Ovary (tissue), 9 donors: ENCODE measurements around the gene PRDM4. TPM values are rescaled to one million over a fixed set of nuclear protein-coding genes. Genes with fewer than 3 reads are reported as not detected.

Experiments
- DNase-seq, 5 donors: peaks; one replicate each; pipeline ENCODE4 v3.0.0-alpha.2; 2019 to 2020
- H3K27ac ChIP-seq, 2 donors: fragments of 200-600 bp; one replicate each; pipeline versions ENCODE4 v1.5.1 to v1.8.0; 2019 to 2022
- H3K27me3 ChIP-seq: fragments of 200-600 bp; one replicate; pipeline ENCODE4 v1.8.0; 2022
- H3K36me3 ChIP-seq: fragments of 200-600 bp; sonication (generic); one replicate; pipeline ENCODE4 v1.5.1; 2019
- H3K4me1 ChIP-seq: one replicate; pipeline ENCODE4 v1.8.1; 2013; ENCODE audit warnings: mild to moderate bottlenecking, moderate library complexity; ENCODE audit not compliant: insufficient read depth
- H3K4me3 ChIP-seq: fragments of 200-600 bp; sonication (generic); one replicate; pipeline ENCODE4 v1.5.1; 2017
- H3K9me3 ChIP-seq, 2 donors: fragments of 200-600 bp in 1 of 2; sonication (generic) in 1 of 2; one replicate each; pipeline versions ENCODE4 v1.5.1 to v1.8.1; 2013 to 2019; ENCODE audit warnings: mild to moderate bottlenecking in 1 of 2, moderate library complexity in 1 of 2
- CTCF ChIP-seq, 3 donors: fragments of 450-650 bp in 2 of 3; fragments of 200-600 bp in 1 of 3; IDR thresholded peaks; one replicate each; pipeline versions ENCODE4 v1.5.1 to v1.8.0; 2016 to 2022; ENCODE audit warnings: antibody characterized with exemption in 3 of 3, mild to moderate bottlenecking in 1 of 3
- EP300 ChIP-seq: sonication (generic); formaldehyde crosslinking; IDR thresholded peaks from one replicate; pipeline ENCODE4 v1.6.1; 2017; ENCODE audit warnings: antibody characterized with exemption
- POLR2A ChIP-seq: fragments of 450-650 bp; IDR thresholded peaks from one replicate; pipeline ENCODE4 v1.6.1; 2017; ENCODE audit warnings: antibody characterized with exemption, mild to moderate bottlenecking, moderate library complexity
- whole genome bisulfite sequencing, 3 donors: extraction: QIAGEN DNeasy Blood & Tissue Kit in 1 of 3; methylation state at CpG; one replicate each; pipeline versions ENCODE4 v1.1.5 to v1.1.7; 2013 to 2017; 5-methylcytosine and 5-hydroxymethylcytosine counted together
- intact Hi-C, 4 donors: fragments of 100-400 bp; cut with DNase I; formaldehyde crosslinking; loops; one replicate each; pipeline versions ENCODE4 v1.11.0 to v1.15.1; 2022 to 2023
- polyA plus RNA-seq, 2 donors: library from polyadenylated mRNA; stranded (reverse); fragments of 200-250 nt in 1 of 2; fragments of 350-450 nt in 1 of 2; fragmentation: Illumina TruSeq in 1 of 2; extraction: RNeasy Lipid Tissue Mini Kit (QIAGEN cat#74804) in 1 of 2; gene quantifications; one replicate each; pipeline ENCODE4 v1.2.3, GENCODE V29; 2013 to 2014
- total RNA-seq, 7 donors: library from RNA; depleted of rRNA in 2 of 7; stranded (reverse); fragments of >200 nt in 2 of 7; fragmentation: NEBNext Ultra II Directional in 3 of 7; extraction: Animal tissue kit (Norgen Biotek cat#: 25700) in 3 of 7; gene quantifications; one replicate each; pipeline versions ENCODE4 v1.1.0 to v1.2.4, GENCODE V29; 2016 to 2023
- donor health status: DM: no; HTN: no; CAD: no; lungs with moderate emphysema.
- donor health status: DM: no; HTN: no; CAD: no.
- donor health status: Bipolar disorder and iron deficiency.
- donor health status: DM: yes; HTN: yes; CAD: no.
- donor health status: DM: no; HTN: no; CAD: no.
- donor health status: DM: yes; HTN: yes; CAD: no.

Gene PRDM4
- total and polyA plus RNA-seq, 9 donors = 14.4 to 30.3 (median 25.0) TPM

- no peak for DNase-seq
- Histone ChIP-seq H3K4me1 (peaks cover 1% of the 10 kb centered on the region), H3K27ac (no peak overlapping the region), H3K4me3 (no peak overlapping the region), H3K36me3 (no peaks in the 10 kb centered on the region), H3K27me3 (no peaks in the 10 kb centered on the region), H3K9me3 (no peaks in the 10 kb centered on the region)
- WGBS, 3 donors = 66 to 70% (median 68%) methylated on average over 4 of the region's 4 CpGs
- TF ChIP-seq EP300 (no peak), POLR2A (no peak), CTCF (IDR thresholded peaks at IDR 0.05) (no peak)
- intact Hi-C loops = loop anchor here in 1 of 4 donors (10.0 kb wide), 1 partner anchor 750 kb away; the partner anchor contains the start of gene FICD
Measured at GRCh38 chr12:107764626-107765025, 3.7 kb upstream of the PRDM4 start.

GRCh38 chr12:107762874-107763273 lies 1.9 kb upstream of the PRDM4 start:
- WGBS, 3 donors = 96 to 97% (median 97%) methylated on average over 1 of the region's 1 CpG
- H3K27ac ChIP-seq = no peak overlapping the region
- peaks cover 5% of the 10 kb centered on the region for H3K4me1 ChIP-seq
- H3K9me3 ChIP-seq = no peaks in the 10 kb centered on the region
- H3K4me3 ChIP-seq = no peak overlapping the region
- no peaks in the 10 kb centered on the region for H3K27me3 ChIP-seq
- TF ChIP-seq CTCF (IDR thresholded peaks at IDR 0.05) (no peak), POLR2A (no peak), EP300 (no peak)
- no peaks in the 10 kb centered on the region for H3K36me3 ChIP-seq
- intact Hi-C loops = loop anchor here in 1 of 4 donors (10.0 kb wide), 1 partner anchor 752 kb away; the partner anchor contains the start of gene FICD
- DNase-seq = no peak

GRCh38 chr12:107761502-107761904 lies 566 bp upstream of the PRDM4 start:
- Histone ChIP-seq H3K27me3 (no peaks in the 10 kb centered on the region), H3K36me3 (no peaks in the 10 kb centered on the region), H3K9me3 (no peaks in the 10 kb centered on the region), H3K4me3 (peak overlapping the region; percentile 79), H3K4me1 (peaks cover 5% of the 10 kb centered on the region), H3K27ac (no peak overlapping the region)
- intact Hi-C loops = loop anchor here in 1 of 4 donors (10.0 kb wide), 1 partner anchor 753 kb away; the partner anchor contains the start of gene FICD
- no peak for DNase-seq
- WGBS, 3 donors = 1 to 2% (median 1%) methylated on average over 12 of the region's 12 CpGs
- TF ChIP-seq CTCF (IDR thresholded peaks at IDR 0.05) (no peak), EP300 (no peak), POLR2A (no peak)

- 0 to 1% (median 1%) methylated on average over 15 to 30 of the region's 30 CpGs for WGBS, 3 donors
- Histone ChIP-seq H3K27ac (no peak overlapping the region), H3K36me3 (no peaks in the 10 kb centered on the region), H3K9me3 (no peaks in the 10 kb centered on the region), H3K4me3 (peak overlapping the region; percentile 79), H3K4me1 (peaks cover 5% of the 10 kb centered on the region), H3K27me3 (no peaks in the 10 kb centered on the region)
- DNase-seq = peak in 1 of 5 donors; percentile 23
- intact Hi-C loops = loop anchor here in 1 of 4 donors (10.0 kb wide), 1 partner anchor 754 kb away; the partner anchor contains the start of gene FICD
- no peak for TF ChIP-seq CTCF (IDR thresholded peaks at IDR 0.05)
- no peak for TF ChIP-seq POLR2A
- TF ChIP-seq EP300 = no peak
Measured at GRCh38 chr12:107760207-107760808, 629 bp downstream of the PRDM4 start.
